BLaER1 (cell line): ENCODE data around the gene DOLK.

Experiments
- H3K27ac ChIP-seq: shearing (Covaris generic); formaldehyde crosslinking; 2 replicates; pipeline ENCODE4 v1.8.1; 2022
- H3K27me3 ChIP-seq: shearing (Covaris generic); formaldehyde crosslinking; 2 replicates; pipeline ENCODE4 v1.8.1; 2022
- H3K36me3 ChIP-seq: shearing (Covaris generic); formaldehyde crosslinking; 2 replicates; pipeline ENCODE4 v1.8.1; 2022
- H3K4me1 ChIP-seq: shearing (Covaris generic); formaldehyde crosslinking; 2 replicates; pipeline ENCODE4 v1.8.1; 2022
- H3K4me2 ChIP-seq: shearing (Covaris generic); formaldehyde crosslinking; 2 replicates; pipeline ENCODE4 v1.8.1; 2022
- H3K4me3 ChIP-seq: shearing (Covaris generic); formaldehyde crosslinking; 2 replicates; pipeline ENCODE4 v1.8.1; 2022
- H3K9ac ChIP-seq: shearing (Covaris generic); formaldehyde crosslinking; 2 replicates; pipeline ENCODE4 v1.8.1; 2022
- H3K9me3 ChIP-seq: shearing (Covaris generic); formaldehyde crosslinking; 2 replicates; pipeline ENCODE4 v1.8.1; 2022
- H4K20me1 ChIP-seq: shearing (Covaris generic); formaldehyde crosslinking; 2 replicates; pipeline ENCODE4 v1.8.1; 2022
- Cebpa-rat ChIP-seq: shearing (Covaris generic); IDR thresholded peaks from 2 replicates; pipeline ENCODE4 v1.8.1; 2022

Gene DOLK

DNA sequence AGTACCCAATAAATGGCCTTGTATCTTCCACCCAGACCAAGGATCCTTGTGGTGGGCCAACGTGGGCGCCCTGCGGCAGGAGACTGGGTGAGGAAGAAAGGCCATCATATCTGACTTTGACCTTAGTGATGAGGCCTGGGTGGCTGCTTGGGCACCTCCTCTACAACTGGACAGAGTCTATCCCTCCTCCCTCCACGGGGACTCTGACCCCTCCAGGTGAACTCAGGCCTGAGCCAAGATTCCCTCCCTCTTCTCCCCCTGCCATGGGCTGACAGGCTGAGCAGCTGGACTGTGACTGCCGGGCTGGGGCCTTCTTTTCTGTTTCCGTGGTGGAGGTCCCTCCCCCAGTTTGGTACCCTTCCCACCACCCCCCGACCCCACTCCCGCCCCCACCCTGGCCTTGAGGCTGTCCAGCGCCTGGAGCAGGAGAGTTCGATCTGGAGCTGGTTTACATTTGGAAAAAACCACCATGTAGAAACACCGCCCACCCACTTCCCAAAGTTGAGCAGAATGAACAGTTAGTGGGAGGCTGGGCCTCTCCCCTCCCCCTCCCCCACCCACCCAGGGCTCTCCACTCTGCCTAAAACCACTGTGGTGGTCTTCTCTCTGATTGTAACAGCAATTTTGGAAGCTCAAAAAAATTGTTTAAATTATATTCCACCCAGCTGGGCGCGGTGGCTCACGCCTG is 27.9 kb downstream of the DOLK start:
- no peaks in the 10 kb centered on the region for H4K20me1 ChIP-seq
- H3K27me3 ChIP-seq: no peaks in the 10 kb centered on the region
- no peak overlapping the region for H3K4me3 ChIP-seq
- H3K4me1 ChIP-seq: peaks cover 59% of the 10 kb centered on the region
- peak overlapping the region; percentile 63 for H3K9ac ChIP-seq
- H3K36me3 ChIP-seq: peaks cover 36% of the 10 kb centered on the region
- TF ChIP-seq Cebpa-rat: no peak
- peak overlapping the region; percentile 97 for H3K4me2 ChIP-seq
- no peaks in the 10 kb centered on the region for H3K9me3 ChIP-seq
- H3K27ac ChIP-seq: peak overlapping the region; percentile 98

GRCh38 chr9:128918921-128919320 is 28.5 kb downstream of the DOLK start:
- Histone ChIP-seq H4K20me1 (no peaks in the 10 kb centered on the region), H3K36me3 (peaks cover 42% of the 10 kb centered on the region), H3K27ac (peak overlapping the region; percentile 87), H3K4me1 (peaks cover 59% of the 10 kb centered on the region), H3K9ac (peak overlapping the region; percentile 63), H3K9me3 (no peaks in the 10 kb centered on the region), H3K4me3 (no peak overlapping the region), H3K27me3 (no peaks in the 10 kb centered on the region), H3K4me2 (peak overlapping the region; percentile 72)
- no peak for TF ChIP-seq Cebpa-rat

GRCh38 chr9:128917151-128917849 is 30.1 kb downstream of the DOLK start:
- peak overlapping the region; percentile 66; the same call in 1 of the 2 replicates for H3K27ac ChIP-seq

GRCh38 chr9:128916745-128917144 is 30.7 kb downstream of the DOLK start:
- Histone ChIP-seq H4K20me1 (peaks cover 17% of the 10 kb centered on the region), H3K4me1 (peaks cover 48% of the 10 kb centered on the region), H3K36me3 (peaks cover 64% of the 10 kb centered on the region)

More at GRCh38 chr9:128917151-128917849, 30.1 kb downstream of the DOLK start:
- H4K20me1 ChIP-seq: peaks cover 12% of the 10 kb centered on the region; the same call in 1 of the 2 replicates
- H3K27me3 ChIP-seq: no peaks in the 10 kb centered on the region
- no peaks in the 10 kb centered on the region for H3K9me3 ChIP-seq
- no peak overlapping the region for H3K4me2 ChIP-seq
- TF ChIP-seq Cebpa-rat: no peak
- no peak overlapping the region for H3K9ac ChIP-seq
- H3K36me3 ChIP-seq: peaks cover 59% of the 10 kb centered on the region
- H3K4me3 ChIP-seq: no peak overlapping the region
- peaks cover 48% of the 10 kb centered on the region for H3K4me1 ChIP-seq

DNA sequence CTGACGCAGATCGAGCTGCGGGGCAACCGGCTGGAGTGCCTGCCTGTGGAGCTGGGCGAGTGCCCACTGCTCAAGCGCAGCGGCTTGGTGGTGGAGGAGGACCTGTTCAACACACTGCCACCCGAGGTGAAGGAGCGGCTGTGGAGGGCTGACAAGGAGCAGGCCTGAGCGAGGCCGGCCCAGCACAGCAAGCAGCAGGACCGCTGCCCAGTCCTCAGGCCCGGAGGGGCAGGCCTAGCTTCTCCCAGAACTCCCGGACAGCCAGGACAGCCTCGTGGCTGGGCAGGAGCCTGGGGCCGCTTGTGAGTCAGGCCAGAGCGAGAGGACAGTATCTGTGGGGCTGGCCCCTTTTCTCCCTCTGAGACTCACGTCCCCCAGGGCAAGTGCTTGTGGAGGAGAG is 31.2 kb downstream of the DOLK start:
- Histone ChIP-seq H3K9me3 (no peaks in the 10 kb centered on the region), H3K9ac (no peak overlapping the region), H4K20me1 (peaks cover 23% of the 10 kb centered on the region), H3K36me3 (peaks cover 69% of the 10 kb centered on the region), H3K4me2 (no peak overlapping the region), H3K4me3 (no peak overlapping the region), H3K4me1 (peaks cover 48% of the 10 kb centered on the region), H3K27ac (peak overlapping the region; percentile 66), H3K27me3 (no peaks in the 10 kb centered on the region)
- TF ChIP-seq Cebpa-rat: no peak

More at GRCh38 chr9:128916745-128917144, 30.7 kb downstream of the DOLK start:
- no peak overlapping the region for H3K4me3 ChIP-seq
- no peaks in the 10 kb centered on the region for H3K27me3 ChIP-seq
- H3K9me3 ChIP-seq: no peaks in the 10 kb centered on the region
- H3K4me2 ChIP-seq: no peak overlapping the region
- H3K27ac ChIP-seq: peak overlapping the region; percentile 66; the same call in 1 of the 2 replicates
- no peak for TF ChIP-seq Cebpa-rat
- H3K9ac ChIP-seq: no peak overlapping the region

- Histone ChIP-seq H3K27ac (no peak overlapping the region), H3K36me3 (peaks cover 90% of the 10 kb centered on the region), H3K4me1 (peaks cover 43% of the 10 kb centered on the region), H4K20me1 (peaks cover 43% of the 10 kb centered on the region), H3K4me2 (no peak overlapping the region), H3K27me3 (no peaks in the 10 kb centered on the region), H3K9ac (no peak overlapping the region), H3K4me3 (no peak overlapping the region), H3K9me3 (no peaks in the 10 kb centered on the region)
- TF ChIP-seq Cebpa-rat: no peak
These were observed 33.2 kb downstream of the DOLK start for GRCh38 chr9:128913995-128914772.

- peaks cover 52% of the 10 kb centered on the region for H4K20me1 ChIP-seq
- no peak for TF ChIP-seq Cebpa-rat
- H3K9ac ChIP-seq: no peak overlapping the region
- no peaks in the 10 kb centered on the region for H3K9me3 ChIP-seq
- H3K36me3 ChIP-seq: peaks cover 99% of the 10 kb centered on the region
- H3K4me1 ChIP-seq: peaks cover 33% of the 10 kb centered on the region
- no peak overlapping the region for H3K4me3 ChIP-seq
- H3K4me2 ChIP-seq: no peak overlapping the region
- no peaks in the 10 kb centered on the region for H3K27me3 ChIP-seq
- peak overlapping the region; percentile 55; the same call in 1 of the 2 replicates for H3K27ac ChIP-seq
These were observed 34.1 kb downstream of the DOLK start for GRCh38 chr9:128913048-128913900.

DNA sequence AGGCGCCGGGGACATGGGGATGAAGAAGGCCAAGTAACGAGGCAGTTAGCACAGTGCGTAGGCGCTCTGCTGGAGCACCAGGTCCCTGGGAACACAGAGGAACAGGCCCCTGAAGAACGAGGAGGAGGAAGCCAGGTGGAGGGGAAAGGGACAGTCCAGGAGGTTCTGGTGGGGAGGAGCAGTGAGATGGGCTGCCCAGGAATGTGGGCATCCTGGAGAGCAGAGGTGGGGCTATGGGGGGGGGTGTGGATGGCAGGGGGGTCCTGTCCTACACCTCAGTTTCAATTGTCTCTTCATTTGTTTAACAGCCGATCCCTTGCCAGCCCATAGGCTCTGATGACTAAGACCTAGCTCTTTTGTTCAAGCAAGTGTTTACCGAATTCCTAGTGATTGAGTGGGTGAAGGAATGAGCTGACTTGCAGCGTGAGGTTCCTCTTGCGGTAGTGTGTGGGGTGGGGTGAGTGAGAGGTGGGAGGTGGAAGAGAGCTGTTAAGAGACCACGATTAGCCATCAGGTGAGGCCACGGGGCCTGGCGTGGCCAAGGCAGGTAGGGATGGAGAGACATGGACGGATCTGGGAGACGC is 35.0 kb downstream of the DOLK start:
- H3K9ac ChIP-seq: no peak overlapping the region
- no peak overlapping the region for H3K4me3 ChIP-seq
- H3K27ac ChIP-seq: no peak overlapping the region
- peaks cover 99% of the 10 kb centered on the region for H3K36me3 ChIP-seq
- H3K4me2 ChIP-seq: no peak overlapping the region
- peaks cover 61% of the 10 kb centered on the region for H4K20me1 ChIP-seq
- no peaks in the 10 kb centered on the region for H3K27me3 ChIP-seq
- no peaks in the 10 kb centered on the region for H3K9me3 ChIP-seq
- TF ChIP-seq Cebpa-rat: no peak
- H3K4me1 ChIP-seq: peaks cover 24% of the 10 kb centered on the region
